IMR-90 (cell line): ENCODE measurements around the gene TAF3. TPM values are rescaled to one million over a fixed set of nuclear protein-coding genes. Genes with fewer than 3 reads are reported as not detected.

ENCODE experiments used
- ATAC-seq: fragments of 200-7000 bp; cut with Tn5 transposase; 2 replicates; pipeline ENCODE4 v1.9.1; 2020; ENCODE audit warnings: low read depth, mild to moderate bottlenecking, moderate library complexity
- BruUV-seq: library from RNA; stranded (reverse); fragments of 400-500 nt; replicated peaks from 2 replicates; lab custom pipeline; 2021; lab: Mats Ljungman, UMichigan
- CTCF ChIA-PET: fragments of 300-600 bp; formaldehyde crosslinking; extraction: SDS; loops from one replicate; lab custom pipeline; 2021; ENCODE audit warnings: antibody characterized with exemption; lab: Yijun Ruan, JAX
- POLR2A ChIA-PET: fragments of 300-600 bp; sonication (Branson Sonifier 250); formaldehyde crosslinking; loops from one replicate; lab custom pipeline; 2022; ENCODE audit warnings: antibody characterized with exemption; ENCODE audit not compliant: unreplicated experiment; lab: Charles Lee
- DNase-seq: peaks from one replicate; pipeline ENCODE4 v3.0.0; 2013
- H2AFZ ChIP-seq: replicated peaks from 2 replicates; pipeline ENCODE3; 2013; ENCODE audit warnings: low read length, mild to moderate bottlenecking; ENCODE audit not compliant: poor library complexity
- H2AK5ac ChIP-seq: 2 replicates; pipeline ENCODE4 v1.6.1; 2013; ENCODE audit warnings: low read depth, low read length, inconsistent platforms
- H2AK9ac ChIP-seq: replicated peaks from 2 replicates; pipeline ENCODE3; 2013; ENCODE audit warnings: mild to moderate bottlenecking, low read depth, low read length, moderate library complexity; ENCODE audit not compliant: poor library complexity
- H2BK120ac ChIP-seq: 2 replicates; pipeline ENCODE4 v1.6.1; 2013; ENCODE audit warnings: low read depth, low read length, inconsistent platforms
- H2BK15ac ChIP-seq: 3 replicates; pipeline ENCODE4 v1.6.1; 2013; ENCODE audit warnings: low read depth, low read length, inconsistent platforms
- H2BK20ac ChIP-seq: 2 replicates; pipeline ENCODE4 v1.6.1; 2013; ENCODE audit warnings: low read depth, mild to moderate bottlenecking, inconsistent platforms, low read length, moderate library complexity
- H2BK5ac ChIP-seq: 2 replicates; pipeline ENCODE4 v1.6.1; 2013; ENCODE audit warnings: mild to moderate bottlenecking, low read depth, low read length, inconsistent platforms; ENCODE audit not compliant: poor library complexity, severe bottlenecking
- H3K14ac ChIP-seq: replicated peaks from 2 replicates; pipeline ENCODE4 v1.6.1; 2013; ENCODE audit warnings: low read depth, low read length, inconsistent platforms
- H3K18ac ChIP-seq: 2 replicates; pipeline ENCODE4 v1.6.1; 2013; ENCODE audit warnings: low read depth, low read length, control low read depth
- H3K23ac ChIP-seq: 2 replicates; pipeline ENCODE4 v1.6.1; 2013; ENCODE audit warnings: low read depth, low read length, inconsistent platforms
- H3K27ac ChIP-seq: 2 replicates; pipeline ENCODE4 v1.5.1; 2013; ENCODE audit warnings: mild to moderate bottlenecking, control low read depth, low read length; ENCODE audit not compliant: insufficient read depth
- H3K27me3 ChIP-seq: 2 replicates; pipeline ENCODE4 v1.6.1; 2013; ENCODE audit warnings: low read length; ENCODE audit not compliant: control insufficient read depth, insufficient read depth
- H3K36me3 ChIP-seq: 2 replicates; pipeline ENCODE4 v1.6.1; 2013; ENCODE audit warnings: low read length, mixed read lengths; ENCODE audit not compliant: control insufficient read depth, insufficient read depth
- H3K4ac ChIP-seq: 2 replicates; pipeline ENCODE4 v1.6.1; 2013; ENCODE audit warnings: low read depth, low read length, inconsistent platforms
- H3K4me1 ChIP-seq: 2 replicates; pipeline ENCODE4 v1.6.1; 2013; ENCODE audit warnings: low read length, mixed read lengths; ENCODE audit not compliant: control insufficient read depth, insufficient read depth
- H3K4me2 ChIP-seq: 2 replicates; pipeline ENCODE4 v1.6.1; 2013; ENCODE audit warnings: low read depth, mild to moderate bottlenecking, control low read depth, low read length, moderate library complexity
- H3K4me3 ChIP-seq: 2 replicates; pipeline ENCODE4 v1.5.1; 2013; ENCODE audit warnings: low read depth, mild to moderate bottlenecking, control low read depth, low read length, moderate library complexity; ENCODE audit not compliant: insufficient read depth
- H3K56ac ChIP-seq: 2 replicates; pipeline ENCODE4 v1.6.1; 2013; ENCODE audit warnings: low read length, inconsistent platforms; ENCODE audit not compliant: insufficient read depth; ENCODE audit errors: extremely low read depth
- H3K79me1 ChIP-seq, 2 experiments: 2 replicates each; pipeline ENCODE4 v1.6.1; 2013; ENCODE audit warnings: low read length in 2 of 2, inconsistent platforms in 1 of 2, low read depth in 1 of 2
- H3K9ac ChIP-seq: 2 replicates; pipeline ENCODE4 v1.6.1; 2013; ENCODE audit warnings: low read depth, low read length, control low read depth
- H3K9me1 ChIP-seq: 2 replicates; pipeline ENCODE4 v1.6.1; 2013; ENCODE audit warnings: low read length, inconsistent platforms; ENCODE audit not compliant: insufficient read depth
- H3K9me3 ChIP-seq: 2 replicates; pipeline ENCODE4 v1.6.1; 2013; ENCODE audit warnings: low read length; ENCODE audit not compliant: control insufficient read depth, insufficient read depth
- H4K20me1 ChIP-seq: 2 replicates; pipeline ENCODE4 v1.6.1; 2013; ENCODE audit warnings: low read length, inconsistent platforms; ENCODE audit not compliant: insufficient read depth
- H4K5ac ChIP-seq: 2 replicates; pipeline ENCODE4 v1.6.1; 2013; ENCODE audit warnings: mild to moderate bottlenecking, low read depth, low read length, control low read depth
- H4K8ac ChIP-seq, 2 experiments: 2 replicates each; pipeline ENCODE4 v1.6.1; 2013; ENCODE audit warnings: low read depth in 2 of 2, low read length in 2 of 2, control low read depth in 1 of 2, inconsistent platforms in 1 of 2
- H4K91ac ChIP-seq: 2 replicates; pipeline ENCODE4 v1.6.1; 2013; ENCODE audit warnings: low read depth, low read length, inconsistent platforms; ENCODE audit not compliant: insufficient read depth
- BHLHE40 ChIP-seq: fragments of 150-350 bp; IDR thresholded peaks from 2 replicates; pipeline ENCODE4 v1.6.1; 2016; ENCODE audit warnings: mild to moderate bottlenecking, low read depth, low read length
- CEBPB ChIP-seq: IDR thresholded peaks from 2 replicates; pipeline ENCODE4 v1.6.1; 2012; ENCODE audit warnings: low read depth, low read length, improper control_type of control experiment
- CHD1 ChIP-seq: IDR thresholded peaks from 2 replicates; pipeline ENCODE4 v1.6.1; 2012; ENCODE audit warnings: low read depth, low read length, improper control_type of control experiment
- CTCF ChIP-seq: conservative IDR thresholded peaks from 2 replicates; pipeline ENCODE4 v1.5.1; 2012; ENCODE audit warnings: mild to moderate bottlenecking, low read depth, low read length, improper control_type of control experiment
- ELK1 ChIP-seq: fragments of 150-350 bp; IDR thresholded peaks from 2 replicates; pipeline ENCODE4 v1.6.1; 2016; ENCODE audit warnings: low read depth, mild to moderate bottlenecking, low read length, moderate library complexity, borderline replicate concordance
- FOS ChIP-seq: fragments of 150-350 bp; IDR thresholded peaks from 2 replicates; pipeline ENCODE4 v1.6.1; 2016; ENCODE audit warnings: low read depth, low read length
- MAFK ChIP-seq: IDR thresholded peaks from 2 replicates; pipeline ENCODE4 v1.6.1; 2012; ENCODE audit warnings: low read depth, low read length, improper control_type of control experiment
- MAZ ChIP-seq: IDR thresholded peaks from 2 replicates; pipeline ENCODE4 v1.6.1; 2012; ENCODE audit warnings: low read depth, mild to moderate bottlenecking, low read length, improper control_type of control experiment, moderate library complexity, borderline replicate concordance
- MXI1 ChIP-seq: IDR thresholded peaks from 2 replicates; pipeline ENCODE4 v1.6.1; 2012; ENCODE audit warnings: low read depth, mild to moderate bottlenecking, low read length, moderate library complexity, borderline replicate concordance
- NFE2L2 ChIP-seq: fragments of 150-350 bp; IDR thresholded peaks from 2 replicates; pipeline ENCODE4 v1.6.1; 2016; ENCODE audit warnings: low read depth, mild to moderate bottlenecking, low read length
- POLR2A ChIP-seq: IDR thresholded peaks from 2 replicates; pipeline ENCODE4 v1.6.1; 2012; ENCODE audit warnings: mild to moderate bottlenecking, low read depth, low read length
- RAD21 ChIP-seq: IDR thresholded peaks from 2 replicates; pipeline ENCODE4 v1.6.1; 2012; ENCODE audit warnings: low read length, improper control_type of control experiment
- RCOR1 ChIP-seq: IDR thresholded peaks from 2 replicates; pipeline ENCODE4 v1.6.1; 2012; ENCODE audit warnings: mild to moderate bottlenecking, low read length, improper control_type of control experiment; ENCODE audit not compliant: insufficient replicate concordance
- RFX5 ChIP-seq: IDR thresholded peaks from 2 replicates; pipeline ENCODE4 v1.8.0; 2012; ENCODE audit warnings: low read depth, mild to moderate bottlenecking, low read length, moderate library complexity
- SMC3 ChIP-seq: fragments of 150-350 bp; IDR thresholded peaks from 2 replicates; pipeline ENCODE4 v1.6.1; 2016; ENCODE audit warnings: low read depth, mild to moderate bottlenecking, antibody characterized with exemption, low read length, moderate library complexity
- USF2 ChIP-seq: fragments of 150-350 bp; IDR thresholded peaks from 2 replicates; pipeline ENCODE4 v1.6.1; 2017; ENCODE audit warnings: mild to moderate bottlenecking, antibody characterized with exemption, low read length, low read depth
- WGBS, 2 experiments: methylation state at CpG; one replicate each; pipeline versions ENCODE4 v1.1.5 to v1.1.7; 2013; ENCODE audit warnings: missing lambda C conversion rate in 2 of 2; ENCODE audit not compliant: insufficient read length in 1 of 2; ENCODE audit errors: extremely low coverage in 2 of 2; 5-methylcytosine and 5-hydroxymethylcytosine counted together
- dilution Hi-C: fragments of 300-500 bp; cut with HindIII; formaldehyde crosslinking; loops from one replicate; pipeline ENCODE4 v1.14.3; 2018; ENCODE audit warnings: low sequenced_read_pairs; ENCODE audit not compliant: unreplicated experiment
- in situ Hi-C: fragments of 300-500 bp; cut with MboI; formaldehyde crosslinking; loops from 3 replicates; pipeline ENCODE4 v1.14.3; 2019; ENCODE audit warnings: low sequenced_read_pairs, inconsistent platforms, mixed read lengths
- intact Hi-C: fragments of 100-400 bp; cut with micrococcal nuclease; formaldehyde crosslinking; loops from 2 replicates; pipeline ENCODE4 v1.10.0; 2022
- polyA plus RNA-seq, 3 experiments: library from polyadenylated mRNA; depleted of rRNA; stranded (reverse); fragments of >200 nt; gene quantifications; 2 replicates each; pipeline ENCODE4 v1.2.3, GENCODE V29; 2012; ENCODE audit warnings: low replicate concordance in 1 of 3
- total RNA-seq: library from RNA; depleted of rRNA; stranded (reverse); fragments of >200 nt; gene quantifications from 2 replicates; pipeline ENCODE4 v1.2.3, GENCODE V29; 2012

TAF3 gene
- total and polyA plus RNA-seq, 2 of the 4 experiments (the other 2 are of a cell fraction), result 1.4 to 2.3 TPM

GRCh38 chr10:7986851-7987250 is 168.5 kb downstream of the TAF3 start:
- no peak overlapping the region for H4K91ac ChIP-seq
- dilution Hi-C loops, result no loop called here
- in situ Hi-C loops, result no loop called here
- ChIA-PET CTCF (no interaction called here), POLR2A (no interaction called here)
- H2AK9ac ChIP-seq, result no peak overlapping the region
- H2BK120ac ChIP-seq, result no peak overlapping the region
- H3K4me3 ChIP-seq, result no peak overlapping the region
- no peak overlapping the region for H2BK15ac ChIP-seq
- no peak overlapping the region for H2AK5ac ChIP-seq
- H2BK20ac ChIP-seq, result no peak overlapping the region
- no CpG with 5 or more reads among the region's 4 CpGs for WGBS, 2 experiments
- no peaks in the 10 kb centered on the region for H4K20me1 ChIP-seq
- H3K14ac ChIP-seq, result no peak overlapping the region
- 0 out of 2 replicates have a peak overlapping the region, but pooled peaks have one; percentile 20 for H3K4me2 ChIP-seq
- DNase-seq, result peak; percentile 58
- no peak overlapping the region for H3K56ac ChIP-seq
- H3K9me1 ChIP-seq, result no peaks in the 10 kb centered on the region
- no peaks in the 10 kb centered on the region for H3K27me3 ChIP-seq
- H2AFZ ChIP-seq, result no peak overlapping the region
- peaks cover 2% of the 10 kb centered on the region for H3K4me1 ChIP-seq
- BruUV-seq, result no TSS peak
- intact Hi-C loops, result no loop called here
- no peak overlapping the region for H3K27ac ChIP-seq
- H3K18ac ChIP-seq, result no peak overlapping the region
- H3K4ac ChIP-seq, result no peak overlapping the region
- no peaks in the 10 kb centered on the region for H3K9me3 ChIP-seq
- H4K8ac ChIP-seq, result no peak overlapping the region
- no peak for TF ChIP-seq RAD21
- TF ChIP-seq MAFK, result no peak; the same call in 1 of the 2 replicates
- no peak for TF ChIP-seq SMC3
- no peak for TF ChIP-seq MXI1
- no peak for TF ChIP-seq FOS
- TF ChIP-seq CTCF, result no peak
- no peak for TF ChIP-seq RCOR1
- no peak for TF ChIP-seq MAZ
- TF ChIP-seq BHLHE40, result no peak
- no peak for TF ChIP-seq CHD1
- TF ChIP-seq CEBPB, result no peak
- TF ChIP-seq ELK1, result no peak
- no peak for TF ChIP-seq USF2
- no peak for TF ChIP-seq POLR2A
- TF ChIP-seq RFX5, result no peak
- no peak for TF ChIP-seq NFE2L2
- no peaks in the 10 kb centered on the region; a peak in 1 of 4 replicates for H3K79me1 ChIP-seq
- H3K9ac ChIP-seq, result no peak overlapping the region
- H4K5ac ChIP-seq, result no peak overlapping the region
- H2BK5ac ChIP-seq, result no peak overlapping the region
- no peaks in the 10 kb centered on the region for H3K36me3 ChIP-seq
- ATAC-seq, result peak; percentile 68
- no peak overlapping the region for H3K23ac ChIP-seq
